Nephron (organoid): Measurements from ENCODE around the gene SDK2.

ENCODE experiments used
- H3K27ac Mint-ChIP-seq, 3 experiments: 2 replicates each; pipeline ENCODE4 v1.8.0; 2020; ENCODE audit warnings: mixed read lengths in 3 of 3, mild to moderate bottlenecking in 2 of 3, moderate library complexity in 1 of 3
- H3K27me3 Mint-ChIP-seq: 2 replicates; pipeline ENCODE4 v1.8.0; 2021; ENCODE audit warnings: low read depth, mild to moderate bottlenecking, moderate library complexity, mixed read lengths
- H3K36me3 Mint-ChIP-seq: 2 replicates; pipeline ENCODE4 v1.8.0; 2020; ENCODE audit warnings: low read depth, mixed read lengths
- H3K4me1 Mint-ChIP-seq: 2 replicates; pipeline ENCODE4 v1.8.0; 2020; ENCODE audit warnings: mixed read lengths
- H3K4me3 Mint-ChIP-seq, 3 experiments: 2 replicates each; pipeline ENCODE4 v1.8.0; 2020; ENCODE audit warnings: mild to moderate bottlenecking in 3 of 3, mixed read lengths in 3 of 3, moderate library complexity in 2 of 3
- H3K9me3 Mint-ChIP-seq: 2 replicates; pipeline ENCODE4 v1.8.0; 2020; ENCODE audit warnings: mixed read lengths
- TF ChIP-seq, protein P1 (sequence below), 3 experiments: fragments of 200-600 bp; sonication (generic); IDR thresholded peaks; one replicate each; pipeline ENCODE4 v1.5.0; 2021; ENCODE audit warnings: antibody characterized with exemption in 3 of 3; ENCODE audit not compliant: unreplicated experiment in 3 of 3

The SDK2 gene

DNA sequence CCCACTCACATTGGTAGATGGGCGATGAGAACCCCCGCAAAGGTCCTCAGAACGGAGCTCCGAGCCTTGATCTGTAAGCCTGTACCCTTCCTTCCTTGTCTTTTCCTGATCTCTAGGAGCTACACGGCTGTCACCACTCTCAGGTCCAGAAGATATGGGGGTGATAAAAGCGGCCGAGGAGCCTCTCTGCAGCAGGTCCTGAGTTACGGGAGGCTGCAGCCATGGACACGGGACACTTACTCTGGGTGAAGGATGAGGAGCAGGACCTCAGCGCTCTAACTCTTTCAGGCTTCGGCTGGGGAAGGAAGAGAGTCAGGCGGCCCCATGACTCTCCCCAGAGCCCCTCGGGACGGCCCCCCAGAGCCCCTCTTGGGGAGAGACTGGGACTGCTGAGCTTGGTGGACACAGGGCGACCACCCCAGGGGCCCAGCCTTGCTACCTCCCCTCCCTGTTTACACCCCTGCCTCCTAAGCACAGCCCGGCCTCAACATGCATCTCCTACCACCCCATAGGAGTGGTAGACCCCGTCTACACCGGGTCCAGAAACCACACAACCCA lies 74.4 kb downstream of the SDK2 start:
- Mint-ChIP-seq H3K4me1 (peaks cover 3% of the 10 kb centered on the region), H3K36me3 (no peaks in the 10 kb centered on the region), H3K4me3 (no peak overlapping the region), H3K9me3 (no peaks in the 10 kb centered on the region), H3K27me3 (peaks cover 11% of the 10 kb centered on the region), H3K27ac (no peak overlapping the region)
- TF ChIP-seq, protein P1, sequence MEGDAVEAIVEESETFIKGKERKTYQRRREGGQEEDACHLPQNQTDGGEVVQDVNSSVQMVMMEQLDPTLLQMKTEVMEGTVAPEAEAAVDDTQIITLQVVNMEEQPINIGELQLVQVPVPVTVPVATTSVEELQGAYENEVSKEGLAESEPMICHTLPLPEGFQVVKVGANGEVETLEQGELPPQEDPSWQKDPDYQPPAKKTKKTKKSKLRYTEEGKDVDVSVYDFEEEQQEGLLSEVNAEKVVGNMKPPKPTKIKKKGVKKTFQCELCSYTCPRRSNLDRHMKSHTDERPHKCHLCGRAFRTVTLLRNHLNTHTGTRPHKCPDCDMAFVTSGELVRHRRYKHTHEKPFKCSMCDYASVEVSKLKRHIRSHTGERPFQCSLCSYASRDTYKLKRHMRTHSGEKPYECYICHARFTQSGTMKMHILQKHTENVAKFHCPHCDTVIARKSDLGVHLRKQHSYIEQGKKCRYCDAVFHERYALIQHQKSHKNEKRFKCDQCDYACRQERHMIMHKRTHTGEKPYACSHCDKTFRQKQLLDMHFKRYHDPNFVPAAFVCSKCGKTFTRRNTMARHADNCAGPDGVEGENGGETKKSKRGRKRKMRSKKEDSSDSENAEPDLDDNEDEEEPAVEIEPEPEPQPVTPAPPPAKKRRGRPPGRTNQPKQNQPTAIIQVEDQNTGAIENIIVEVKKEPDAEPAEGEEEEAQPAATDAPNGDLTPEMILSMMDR (IDR thresholded peaks at IDR 0.05; ENCODE audit: unreplicated experiment in 3 of 3): no peak

DNA sequence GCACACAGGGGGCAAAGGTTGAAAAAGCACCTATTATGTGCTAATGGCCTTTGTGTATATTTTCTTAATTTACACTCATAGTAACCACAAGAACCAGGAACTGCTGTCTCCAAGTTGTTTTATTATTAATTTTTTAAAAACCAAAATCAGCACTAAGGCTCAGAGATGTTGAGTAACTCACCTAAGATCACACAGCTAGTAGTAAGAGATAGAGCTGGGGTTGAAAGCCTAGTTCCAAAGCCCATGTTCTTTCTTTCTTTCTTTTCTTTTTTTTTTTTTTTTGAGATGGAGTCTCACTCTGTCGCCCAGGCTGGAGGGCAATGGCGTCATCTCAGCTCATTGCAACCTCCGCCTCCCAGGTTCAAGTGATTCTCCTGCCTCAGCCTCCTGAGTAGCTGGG lies 75.3 kb downstream of the SDK2 start:
- TF ChIP-seq, protein P1 (IDR thresholded peaks at IDR 0.05; ENCODE audit: unreplicated experiment in 3 of 3): no peak
- peaks cover 5% of the 10 kb centered on the region for H3K4me1 Mint-ChIP-seq
- H3K9me3 Mint-ChIP-seq: no peaks in the 10 kb centered on the region
- H3K27ac Mint-ChIP-seq: no peak overlapping the region
- H3K36me3 Mint-ChIP-seq: no peaks in the 10 kb centered on the region
- no peak overlapping the region for H3K4me3 Mint-ChIP-seq
- peaks cover 11% of the 10 kb centered on the region for H3K27me3 Mint-ChIP-seq

DNA sequence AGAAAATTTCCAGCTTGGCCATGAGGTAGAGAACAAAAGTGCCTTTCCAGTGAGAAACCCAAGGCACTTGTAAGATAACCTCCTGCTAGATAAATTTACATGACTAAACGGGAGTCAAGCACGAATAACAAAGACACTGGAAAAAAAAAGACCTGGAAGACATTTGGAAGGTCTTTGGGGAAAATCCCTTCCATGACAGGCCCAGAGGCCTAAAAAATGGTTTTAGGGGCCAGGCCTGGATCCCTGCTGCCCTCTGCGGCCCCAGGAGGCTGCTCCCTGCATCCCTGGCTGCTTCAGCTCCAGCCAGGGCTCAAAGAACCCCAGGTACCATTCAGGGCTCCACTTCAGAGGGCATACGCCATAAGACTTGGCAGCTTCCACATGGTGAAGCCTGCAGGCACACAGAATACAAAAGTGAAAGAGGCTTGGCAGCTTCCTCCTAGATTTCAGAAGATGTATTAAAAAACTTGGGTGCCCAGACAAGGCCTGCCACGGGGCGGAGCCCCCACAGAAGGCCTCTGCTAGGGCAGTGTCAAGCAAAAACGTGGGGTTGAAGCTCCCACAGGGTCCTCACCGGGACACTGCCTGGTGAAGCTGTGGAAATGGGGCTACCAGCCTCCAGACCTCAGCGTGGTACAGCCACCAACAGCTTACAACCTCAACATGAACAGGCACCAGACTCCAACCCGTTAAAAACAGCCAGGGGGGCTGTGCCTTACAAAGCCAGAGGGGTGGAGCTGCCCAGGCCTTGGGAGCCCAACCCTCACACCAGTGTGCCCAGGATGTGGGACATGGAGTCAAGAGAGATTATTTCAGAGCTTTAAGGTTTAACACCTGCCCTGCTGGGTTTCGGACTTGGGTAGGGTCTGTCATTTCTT lies 77.1 kb downstream of the SDK2 start:
- H3K4me3 Mint-ChIP-seq: no peak overlapping the region
- no peaks in the 10 kb centered on the region for H3K36me3 Mint-ChIP-seq

DNA sequence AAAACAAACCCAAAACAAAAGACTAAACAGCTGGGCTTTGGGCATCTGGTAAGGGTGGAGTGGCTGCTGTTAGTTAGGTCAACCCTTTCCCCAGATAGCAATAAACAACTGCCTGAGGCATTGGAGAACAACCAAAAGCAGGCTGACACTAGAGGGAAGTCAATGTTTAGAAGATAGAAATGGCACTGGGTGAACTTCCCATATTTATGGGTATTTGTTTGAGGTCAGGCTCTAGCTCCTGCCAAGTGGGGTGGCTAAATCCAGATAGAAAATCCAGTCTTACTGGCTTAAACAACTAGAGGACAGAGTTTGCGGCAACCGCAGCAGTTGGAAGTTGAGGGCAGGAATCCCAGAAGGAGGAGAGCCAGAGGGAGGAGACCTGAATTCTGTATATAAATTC lies 79.4 kb downstream of the SDK2 start:
- no peaks in the 10 kb centered on the region for H3K36me3 Mint-ChIP-seq
- no peak overlapping the region for H3K4me3 Mint-ChIP-seq
- H3K4me1 Mint-ChIP-seq: peaks cover 5% of the 10 kb centered on the region
- TF ChIP-seq, protein P1 (IDR thresholded peaks at IDR 0.05; ENCODE audit: unreplicated experiment in 3 of 3): no peak
- H3K27me3 Mint-ChIP-seq: peaks cover 7% of the 10 kb centered on the region
- H3K27ac Mint-ChIP-seq: peak overlapping the region in 1 of 3 experiments; percentile 28
- H3K9me3 Mint-ChIP-seq: no peaks in the 10 kb centered on the region

More for the DNA sequence above, 77.1 kb downstream of the SDK2 start:
- no peak overlapping the region for H3K27ac Mint-ChIP-seq
- H3K9me3 Mint-ChIP-seq: no peaks in the 10 kb centered on the region
- TF ChIP-seq, protein P1 (IDR thresholded peaks at IDR 0.05; ENCODE audit: unreplicated experiment in 3 of 3): no peak
- peaks cover 5% of the 10 kb centered on the region for H3K4me1 Mint-ChIP-seq
- H3K27me3 Mint-ChIP-seq: peaks cover 4% of the 10 kb centered on the region

DNA sequence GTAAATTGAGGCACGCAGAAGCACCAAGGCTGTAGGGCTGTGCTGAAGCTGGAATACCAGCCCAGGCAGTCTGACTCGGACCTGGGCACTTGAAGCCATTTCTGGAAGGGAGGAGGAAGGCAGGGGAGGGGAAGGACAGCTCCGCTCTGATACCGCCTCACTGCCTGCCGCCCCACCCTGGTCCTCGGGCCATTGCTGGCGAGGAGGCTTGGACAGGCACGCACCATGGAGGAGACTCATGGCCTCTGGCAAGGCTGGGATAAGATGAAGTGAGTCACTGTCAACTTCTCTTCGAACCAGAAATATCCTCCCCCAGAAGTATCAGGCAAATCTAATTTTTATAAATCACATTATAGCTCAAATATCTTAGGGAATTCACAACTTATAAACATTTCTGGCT lies 81.3 kb downstream of the SDK2 start:
- H3K4me1 Mint-ChIP-seq: peaks cover 12% of the 10 kb centered on the region
- peaks cover 4% of the 10 kb centered on the region for H3K27me3 Mint-ChIP-seq
- TF ChIP-seq, protein P1 (IDR thresholded peaks at IDR 0.05; ENCODE audit: unreplicated experiment in 3 of 3): no peak
- no peak overlapping the region for H3K27ac Mint-ChIP-seq
- no peak overlapping the region for H3K4me3 Mint-ChIP-seq
- no peaks in the 10 kb centered on the region for H3K36me3 Mint-ChIP-seq
- no peaks in the 10 kb centered on the region for H3K9me3 Mint-ChIP-seq
